HL-60 (cell line): Measurements from ENCODE around the gene ACCS.

Experiments used
- DNase-seq, 2 experiments: peaks; one replicate each; pipeline ENCODE4 v3.0.0-alpha.2; 2010 to 2020; ENCODE audit warnings: low read depth in 1 of 2, low spot score in 1 of 2
- H3K27ac ChIP-seq: fragments of 250-450 bp; sonication (Bioruptor Pico); replicated peaks from 2 replicates; pipeline ENCODE4 v1.5.1; 2020; ENCODE audit warnings: mild to moderate bottlenecking, moderate library complexity
- H3K27me3 ChIP-seq: fragments of 250-450 bp; sonication (Bioruptor Pico); 2 replicates; pipeline ENCODE4 v1.5.1; 2021; ENCODE audit warnings: mild to moderate bottlenecking, moderate library complexity; ENCODE audit not compliant: insufficient read depth, poor library complexity, severe bottlenecking
- H3K4me3 ChIP-seq: replicated peaks from 2 replicates; pipeline ENCODE4 v1.5.1; 2011; ENCODE audit warnings: mild to moderate bottlenecking, control low read depth, low read length; ENCODE audit not compliant: insufficient read depth
- GABPA ChIP-seq: IDR thresholded peaks from 2 replicates; pipeline ENCODE4 v1.6.1; 2012; ENCODE audit warnings: low read depth
- TF ChIP-seq, protein P1 (sequence below): IDR thresholded peaks from one replicate; pipeline ENCODE4 v1.5.1; 2011; ENCODE audit warnings: low read length, control low read depth, inconsistent platforms; ENCODE audit not compliant: insufficient read depth

Gene ACCS

GRCh38 chr11:44133335-44133946, 67.4 kb downstream of the ACCS start:
- Histone ChIP-seq H3K27me3 (no peaks in the 10 kb centered on the region), H3K27ac (no peak overlapping the region), H3K4me3 (no peak overlapping the region)
- no peak for DNase-seq
- TF ChIP-seq GABPA, result no peak
- TF ChIP-seq, protein P1, sequence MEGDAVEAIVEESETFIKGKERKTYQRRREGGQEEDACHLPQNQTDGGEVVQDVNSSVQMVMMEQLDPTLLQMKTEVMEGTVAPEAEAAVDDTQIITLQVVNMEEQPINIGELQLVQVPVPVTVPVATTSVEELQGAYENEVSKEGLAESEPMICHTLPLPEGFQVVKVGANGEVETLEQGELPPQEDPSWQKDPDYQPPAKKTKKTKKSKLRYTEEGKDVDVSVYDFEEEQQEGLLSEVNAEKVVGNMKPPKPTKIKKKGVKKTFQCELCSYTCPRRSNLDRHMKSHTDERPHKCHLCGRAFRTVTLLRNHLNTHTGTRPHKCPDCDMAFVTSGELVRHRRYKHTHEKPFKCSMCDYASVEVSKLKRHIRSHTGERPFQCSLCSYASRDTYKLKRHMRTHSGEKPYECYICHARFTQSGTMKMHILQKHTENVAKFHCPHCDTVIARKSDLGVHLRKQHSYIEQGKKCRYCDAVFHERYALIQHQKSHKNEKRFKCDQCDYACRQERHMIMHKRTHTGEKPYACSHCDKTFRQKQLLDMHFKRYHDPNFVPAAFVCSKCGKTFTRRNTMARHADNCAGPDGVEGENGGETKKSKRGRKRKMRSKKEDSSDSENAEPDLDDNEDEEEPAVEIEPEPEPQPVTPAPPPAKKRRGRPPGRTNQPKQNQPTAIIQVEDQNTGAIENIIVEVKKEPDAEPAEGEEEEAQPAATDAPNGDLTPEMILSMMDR, result peak; percentile 46
